AG09309 (cell line): ENCODE measurements around the gene TINAGL1.

Source experiments
- DNase-seq: peaks from one replicate; pipeline ENCODE4 v3.0.0-alpha.2; 2010; ENCODE audit warnings: low read depth
- H3K4me3 ChIP-seq: 2 replicates; pipeline ENCODE4 v1.5.1; 2011; ENCODE audit warnings: mild to moderate bottlenecking, low read depth, low read length, moderate library complexity; ENCODE audit not compliant: control insufficient read depth
- CTCF ChIP-seq: IDR thresholded peaks from 2 replicates; pipeline ENCODE4 v1.5.1; 2011; ENCODE audit warnings: mild to moderate bottlenecking, low read depth, low read length, inconsistent platforms; ENCODE audit not compliant: insufficient read depth, control insufficient read depth; ENCODE audit errors: missing control alignments

Gene TINAGL1

DNA sequence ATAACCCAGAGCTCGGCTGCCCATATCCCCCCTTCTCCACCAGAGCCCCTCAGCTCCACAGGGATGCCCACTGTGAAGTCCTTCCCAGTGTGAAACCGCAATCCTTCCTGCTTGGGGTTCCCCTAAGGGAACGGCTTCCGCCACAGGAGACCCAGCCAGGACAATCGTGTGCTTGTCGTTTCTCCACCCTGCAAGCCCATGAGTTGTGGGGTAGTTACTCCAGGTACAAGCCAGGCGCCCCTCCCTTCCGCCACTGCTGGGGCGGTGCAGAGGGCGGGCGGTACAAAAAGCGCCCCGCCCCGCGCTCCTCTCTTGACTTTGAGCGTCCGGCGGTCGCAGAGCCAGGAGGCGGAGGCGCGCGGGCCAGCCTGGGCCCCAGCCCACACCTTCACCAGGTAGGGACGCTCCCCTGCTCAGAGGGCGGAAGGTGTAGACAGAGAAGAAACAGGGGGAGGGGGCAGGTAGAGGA, at the start of gene TINAGL1:
TINAGL1 (plus strand) TSS at position 315 of the 469 bp plus-strand sequence. CDS start 634 bp downstream, outside the sequence.
- DNase-seq, result no peak
- no peak within 1 kb of the TSS for H3K4me3 ChIP-seq
- TF ChIP-seq CTCF, result no peak

GRCh38 chr1:31529999-31530684, 46.2 kb upstream of the TINAGL1 start:
- no peak overlapping the region for H3K4me3 ChIP-seq
- no peak for TF ChIP-seq CTCF
- DNase-seq, result no peak

DNA sequence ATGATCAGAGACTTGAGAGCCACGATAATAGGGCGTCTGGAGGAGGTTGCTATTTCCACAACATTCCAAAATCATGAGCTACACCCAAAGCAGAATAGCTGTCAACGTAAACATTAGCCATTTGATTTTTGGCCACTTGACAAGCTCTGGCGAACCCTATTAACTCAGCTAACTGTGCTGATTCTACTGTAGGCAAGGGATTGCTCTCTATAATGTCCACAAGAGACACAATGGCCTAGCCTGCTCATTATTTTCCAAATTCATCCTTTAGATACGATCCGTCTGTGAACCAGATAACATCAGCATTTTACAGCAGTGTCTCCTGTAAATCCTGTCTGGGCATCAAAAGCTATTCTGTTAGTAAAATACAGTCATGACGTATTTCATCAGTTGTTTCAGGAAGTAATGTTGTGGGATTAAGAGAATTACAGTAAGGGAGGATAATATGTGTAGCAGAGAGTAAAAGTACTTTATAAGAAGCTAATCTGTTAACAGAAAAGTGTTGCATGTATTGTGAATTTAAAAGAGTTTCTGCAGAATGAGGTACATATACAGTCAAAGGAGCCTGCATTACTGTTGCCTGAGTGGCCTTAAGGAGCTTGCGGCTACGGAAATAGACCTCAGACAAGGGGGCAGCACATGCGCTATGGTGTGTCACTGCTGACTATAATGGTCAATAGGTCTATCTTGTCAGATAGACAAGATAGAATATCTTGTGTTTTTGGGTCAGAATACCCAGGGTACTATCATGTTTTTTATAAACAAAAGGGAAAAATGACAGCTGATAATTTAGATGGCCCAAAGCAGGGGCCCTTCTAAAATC, 44.9 kb upstream of the TINAGL1 start:
- no peak overlapping the region for H3K4me3 ChIP-seq
- no peak for TF ChIP-seq CTCF
- DNase-seq, result no peak

DNA sequence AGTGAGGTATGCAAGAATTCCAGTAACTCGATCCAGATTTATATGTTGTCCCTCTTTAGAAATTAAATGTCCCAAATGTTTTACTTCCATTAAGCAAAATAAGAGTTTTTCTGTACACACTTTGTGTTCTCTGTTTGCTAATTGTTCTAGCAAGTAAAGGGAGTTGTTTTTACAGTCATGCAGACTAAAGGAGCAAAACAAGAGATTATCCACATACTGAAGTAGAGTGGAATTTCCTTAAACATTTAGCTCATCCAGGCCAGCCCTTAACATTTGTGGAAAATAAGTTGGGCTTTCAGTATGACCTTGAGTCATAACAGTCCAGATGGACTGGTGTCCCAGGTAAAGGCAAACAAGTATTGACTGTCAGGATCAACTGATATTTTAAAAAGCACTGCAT, 44.1 kb upstream of the TINAGL1 start:
- DNase-seq, result no peak
- no peak for TF ChIP-seq CTCF
- no peak overlapping the region for H3K4me3 ChIP-seq

- no peak overlapping the region for H3K4me3 ChIP-seq
- no peak for TF ChIP-seq CTCF
- no peak for DNase-seq
Observed at GRCh38 chr1:31535561-31535960, 40.8 kb upstream of the TINAGL1 start.

DNA sequence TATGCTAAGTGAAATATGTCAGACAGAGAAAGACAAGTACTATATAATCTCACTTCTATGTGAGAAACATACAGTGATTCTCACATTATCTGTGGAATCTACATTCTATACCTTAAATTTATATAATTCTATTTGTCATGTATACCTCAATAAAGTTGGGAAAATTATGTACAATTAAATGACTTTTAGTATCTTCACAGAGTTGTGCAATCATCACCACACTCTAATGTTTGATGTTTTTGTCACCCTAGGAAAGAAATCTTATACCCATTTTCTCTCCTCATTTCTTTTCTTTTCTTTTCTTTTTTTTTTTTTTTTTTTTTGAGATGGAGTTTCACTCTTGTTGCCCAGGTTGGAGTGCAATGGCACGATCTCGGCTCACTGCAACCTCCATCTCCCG, 37.0 kb upstream of the TINAGL1 start:
- DNase-seq, result no peak
- TF ChIP-seq CTCF, result no peak
- H3K4me3 ChIP-seq, result no peak overlapping the region
